ENCODE measurements around the gene LCN1. TPM values are rescaled to one million over a fixed set of nuclear protein-coding genes. Genes with fewer than 3 reads are reported as not detected.

The LCN1 gene
- total and polyA plus RNA-seq, 2 donors (not counting 3 experiments of a cell fraction or from before 2014, with no cell fraction given), result not detected

GRCh38 chr9:135526089-135526729, 5.0 kb downstream of the LCN1 start:
- FAIRE-seq, result no peak
- Histone ChIP-seq H3K79me2 (ENCODE audit: control insufficient read depth, insufficient read depth, low read length) (no peaks in the 10 kb centered on the region), H3K9me3 (replicated peaks; ENCODE audit: control insufficient read depth, insufficient read depth, low read length) (no peaks in the 10 kb centered on the region), H3K27me3 (ENCODE audit: control insufficient read depth in 2 of 2, insufficient read depth in 2 of 2, low read length in 2 of 2) (no peaks in the 10 kb centered on the region), H3K4me3 (replicated peaks in 1 of 3; ENCODE audit: insufficient read depth in 1 of 3, low read depth in 1 of 3, low read length in 3 of 3) (no peak overlapping the region), H4K20me1 (replicated peaks; ENCODE audit: control insufficient read depth, extremely low read depth, insufficient read depth, low read length) (no peaks in the 10 kb centered on the region), H3K27ac (ENCODE audit: insufficient read depth, low read depth, low read length) (no peak overlapping the region), H2AFZ (ENCODE audit: low read depth, low read length) (no peak overlapping the region), H3K9me1 (replicated peaks; ENCODE audit: control insufficient read depth, extremely low read depth, insufficient read depth, low read length) (no peaks in the 10 kb centered on the region), H3K4me1 (ENCODE audit: control insufficient read depth, extremely low read depth, insufficient read depth, low read length) (no peaks in the 10 kb centered on the region), H3K9ac (replicated peaks; ENCODE audit: extremely low read depth, insufficient read depth, low read length) (no peak overlapping the region), H3K4me2 (ENCODE audit: insufficient read depth, low read length) (no peak overlapping the region), H3K36me3 (ENCODE audit: control insufficient read depth in 2 of 2, extremely low read depth in 1 of 2, insufficient read depth in 2 of 2, low read length in 2 of 2) (no peaks in the 10 kb centered on the region)
- DNase-seq (ENCODE audit: low read depth, low spot score), result no peak
- POLR2A ChIA-PET, result no interaction called here
- dilution Hi-C loops (cut with MboI; ENCODE audit: extremely low pct_ligation_motif_present, low sequenced_read_pairs) (no loop called here), intact Hi-C loops (cut with micrococcal nuclease) (no loop called here)
- BruUV-seq (replicated peaks), result no TSS peak
- TF ChIP-seq FOS (IDR thresholded peaks at IDR 0.05; ENCODE audit: borderline replicate concordance, insufficient read depth, low read length), result no peak
- TF ChIP-seq GATA2 (IDR thresholded peaks at IDR 0.05; ENCODE audit: insufficient read depth, insufficient read length, low read depth, low read length), result no peak
- TF ChIP-seq CTCF (IDR thresholded peaks at IDR 0.05; ENCODE audit: extremely low read depth in 1 of 2, insufficient read depth in 1 of 2, low read depth in 1 of 2, low read length in 2 of 2), result no peak
- no peak for TF ChIP-seq JUN (IDR thresholded peaks at IDR 0.05; ENCODE audit: borderline replicate concordance, insufficient read depth, insufficient read length, low read depth)
- no peak for TF ChIP-seq POLR2AphosphoS5 (IDR thresholded peaks at IDR 0.05; ENCODE audit: insufficient read depth, low read depth, low read length)
- no peak for TF ChIP-seq MAX (IDR thresholded peaks at IDR 0.05; ENCODE audit: insufficient read depth, insufficient read length)
- TF ChIP-seq EZH2 (IDR thresholded peaks at IDR 0.05; ENCODE audit: borderline replicate concordance, low read depth, low read length, severe bottlenecking), result no peak
- no peak for TF ChIP-seq MYC (IDR thresholded peaks at IDR 0.05; ENCODE audit: low read depth, low read length)
- no peak for TF ChIP-seq POLR2A (IDR thresholded peaks at IDR 0.05; ENCODE audit: low read depth, low read length)
- CTCF ChIA-PET, result interaction anchor here (1.3 kb wide), 1 partner anchor 22 kb away, joined by 3 read pairs; no protein-coding TSS in a partner anchor
